GM18519 (cell line): ENCODE measurements around the gene KRTAP9-3.
"Not testable (repeated sequence)": the region's sequence is repeated elsewhere in the genome, so short reads cannot be mapped to it uniquely, and the experiment has no call there.

Experiments used
- ATAC-seq: cut with Tn5 transposase; IDR thresholded peaks from one replicate; pipeline ENCODE4 v1.9.1; 2021; ENCODE audit warnings: mild to moderate bottlenecking, moderate library complexity; ENCODE audit not compliant: unreplicated experiment, low FRiP score

The KRTAP9-3 gene

GRCh38 chr17:41249637-41250240, 17.5 kb downstream of the KRTAP9-3 start, which contains the start of gene KRTAP9-4:
TSS of gene KRTAP9-4 (plus strand) at chr17:41249687. CDS start at chr17:41249721, 34 bp downstream.
- ATAC-seq, result not testable (repeated sequence)

GRCh38 chr17:41251261-41251660, 19.0 kb downstream of the KRTAP9-3 start:
- no peak for ATAC-seq

GRCh38 chr17:41254861-41255260, 22.6 kb downstream of the KRTAP9-3 start:
- ATAC-seq, result no peak

GRCh38 chr17:41255381-41256290, 23.4 kb downstream of the KRTAP9-3 start, which contains the start of gene KRTAP9-9:
TSS of gene KRTAP9-9 (plus strand) at chr17:41255384.
- ATAC-seq, result not testable (repeated sequence)

- ATAC-seq, result no peak
Observed at GRCh38 chr17:41256291-41256685, 24.0 kb downstream of the KRTAP9-3 start.

GRCh38 chr17:41258406-41258805, 26.2 kb downstream of the KRTAP9-3 start:
- no peak for ATAC-seq

GRCh38 chr17:41263212-41263611, 31.0 kb downstream of the KRTAP9-3 start:
- no peak for ATAC-seq

- ATAC-seq, result no peak
Observed at GRCh38 chr17:41264599-41264998, 32.4 kb downstream of the KRTAP9-3 start.

GRCh38 chr17:41265078-41265477, 32.8 kb downstream of the KRTAP9-3 start, which contains the start of gene KRTAP9-6:
TSS of gene KRTAP9-6 (plus strand) at chr17:41265378. CDS start at chr17:41265378, 0 bp downstream.
- no peak for ATAC-seq

- no peak for ATAC-seq
Observed at GRCh38 chr17:41267711-41268110, 35.5 kb downstream of the KRTAP9-3 start.

- not testable (repeated sequence) for ATAC-seq
Observed at GRCh38 chr17:41271323-41271722, 39.1 kb downstream of the KRTAP9-3 start.

- ATAC-seq, result no peak
Observed at GRCh38 chr17:41271858-41272257, 39.6 kb downstream of the KRTAP9-3 start.

GRCh38 chr17:41275648-41276190, 43.5 kb downstream of the KRTAP9-3 start, which contains the start of gene KRTAP9-7:
TSS of gene KRTAP9-7 (plus strand) at chr17:41275698. CDS start at chr17:41275698, 0 bp downstream.
- ATAC-seq, result not testable (repeated sequence)

GRCh38 chr17:41278176-41278955, 46.1 kb downstream of the KRTAP9-3 start:
- ATAC-seq, result no peak
